ENCODE data around the gene LBX1. TPM values are rescaled to one million over a fixed set of nuclear protein-coding genes. Genes with fewer than 3 reads are reported as not detected.

The LBX1 gene
- total RNA-seq, 1 donor from 2014 or later: not detected

DNA sequence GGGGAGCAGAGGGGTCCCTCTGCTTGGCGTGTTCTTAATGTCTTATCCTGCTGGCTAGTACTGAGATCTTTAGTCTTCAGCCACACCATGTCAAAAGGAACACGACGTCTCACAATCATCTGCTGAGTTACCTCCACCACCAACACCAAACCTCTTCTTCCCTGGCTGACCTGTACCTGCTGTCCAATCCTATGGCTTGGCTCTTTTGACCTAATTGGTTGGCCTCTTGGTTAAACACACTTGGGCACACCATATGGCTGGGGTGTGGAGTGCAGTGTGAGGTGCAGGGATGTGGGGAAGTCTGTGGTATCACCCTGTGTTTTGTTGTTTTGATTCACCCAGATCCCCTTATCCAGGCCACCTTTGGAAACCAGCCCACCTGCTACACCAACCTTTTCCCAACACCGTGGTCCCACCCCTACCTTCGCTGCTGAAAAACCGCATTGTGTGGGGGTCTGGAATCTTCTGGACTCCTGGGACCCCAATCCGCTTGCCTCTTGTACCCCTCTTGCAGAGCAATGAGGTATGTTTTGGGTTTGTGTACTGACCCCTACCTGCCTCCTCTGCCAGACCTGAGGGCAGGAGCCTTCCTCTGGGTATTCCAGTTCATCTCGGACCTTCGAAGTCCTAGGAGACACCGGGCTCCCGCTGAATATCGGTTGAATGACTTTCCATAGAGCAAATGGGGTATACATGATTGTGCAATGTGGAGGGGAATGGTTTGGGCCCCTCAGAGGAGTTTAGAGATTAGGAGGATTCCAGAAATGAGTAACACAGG is 2.8 kb upstream of the LBX1 start:
- Mint-ChIP-seq H3K36me3 (no peaks in the 10 kb centered on the region), H3K9me3 (no peaks in the 10 kb centered on the region), H3K27ac (no peak overlapping the region), H3K4me3 (no peak overlapping the region), H3K4me1 (peaks cover 16% of the 10 kb centered on the region), H3K27me3 (ENCODE audit: low read depth) (peaks cover 96% of the 10 kb centered on the region)
- TF ChIP-seq, protein P1, sequence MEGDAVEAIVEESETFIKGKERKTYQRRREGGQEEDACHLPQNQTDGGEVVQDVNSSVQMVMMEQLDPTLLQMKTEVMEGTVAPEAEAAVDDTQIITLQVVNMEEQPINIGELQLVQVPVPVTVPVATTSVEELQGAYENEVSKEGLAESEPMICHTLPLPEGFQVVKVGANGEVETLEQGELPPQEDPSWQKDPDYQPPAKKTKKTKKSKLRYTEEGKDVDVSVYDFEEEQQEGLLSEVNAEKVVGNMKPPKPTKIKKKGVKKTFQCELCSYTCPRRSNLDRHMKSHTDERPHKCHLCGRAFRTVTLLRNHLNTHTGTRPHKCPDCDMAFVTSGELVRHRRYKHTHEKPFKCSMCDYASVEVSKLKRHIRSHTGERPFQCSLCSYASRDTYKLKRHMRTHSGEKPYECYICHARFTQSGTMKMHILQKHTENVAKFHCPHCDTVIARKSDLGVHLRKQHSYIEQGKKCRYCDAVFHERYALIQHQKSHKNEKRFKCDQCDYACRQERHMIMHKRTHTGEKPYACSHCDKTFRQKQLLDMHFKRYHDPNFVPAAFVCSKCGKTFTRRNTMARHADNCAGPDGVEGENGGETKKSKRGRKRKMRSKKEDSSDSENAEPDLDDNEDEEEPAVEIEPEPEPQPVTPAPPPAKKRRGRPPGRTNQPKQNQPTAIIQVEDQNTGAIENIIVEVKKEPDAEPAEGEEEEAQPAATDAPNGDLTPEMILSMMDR (IDR thresholded peaks at IDR 0.05; ENCODE audit: unreplicated experiment): no peak
- DNase-seq (ENCODE audit: low spot score in 2 of 2, unreplicated experiment in 2 of 2): no peak

DNA sequence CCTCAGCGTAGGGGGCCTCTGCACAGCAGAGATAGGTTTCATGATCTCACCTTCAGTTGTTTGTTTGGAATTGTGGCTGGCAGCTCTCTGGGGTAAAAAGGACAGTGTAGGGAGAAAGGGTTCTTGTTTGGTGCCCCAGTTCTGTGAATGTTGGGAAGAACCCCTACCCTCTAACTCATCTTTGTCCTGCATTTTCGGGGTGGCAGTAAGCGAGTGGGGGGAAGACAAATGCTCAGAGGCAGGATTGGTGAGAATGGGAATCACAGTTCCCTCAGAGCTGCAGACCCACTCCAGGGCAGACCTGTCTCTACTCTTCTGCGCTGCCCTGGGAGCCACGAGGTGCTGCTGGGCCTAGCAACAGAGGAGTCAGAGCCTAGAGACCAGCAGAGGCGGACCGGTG is 1.8 kb upstream of the LBX1 start:
- Mint-ChIP-seq H3K9me3 (no peaks in the 10 kb centered on the region), H3K27me3 (ENCODE audit: low read depth) (peaks cover 95% of the 10 kb centered on the region), H3K27ac (no peak overlapping the region), H3K4me3 (no peak overlapping the region), H3K4me1 (peaks cover 18% of the 10 kb centered on the region), H3K36me3 (no peaks in the 10 kb centered on the region)
- TF ChIP-seq, protein P1 (IDR thresholded peaks at IDR 0.05; ENCODE audit: unreplicated experiment): no peak
- DNase-seq (ENCODE audit: low spot score in 2 of 2, unreplicated experiment in 2 of 2): no peak

DNA sequence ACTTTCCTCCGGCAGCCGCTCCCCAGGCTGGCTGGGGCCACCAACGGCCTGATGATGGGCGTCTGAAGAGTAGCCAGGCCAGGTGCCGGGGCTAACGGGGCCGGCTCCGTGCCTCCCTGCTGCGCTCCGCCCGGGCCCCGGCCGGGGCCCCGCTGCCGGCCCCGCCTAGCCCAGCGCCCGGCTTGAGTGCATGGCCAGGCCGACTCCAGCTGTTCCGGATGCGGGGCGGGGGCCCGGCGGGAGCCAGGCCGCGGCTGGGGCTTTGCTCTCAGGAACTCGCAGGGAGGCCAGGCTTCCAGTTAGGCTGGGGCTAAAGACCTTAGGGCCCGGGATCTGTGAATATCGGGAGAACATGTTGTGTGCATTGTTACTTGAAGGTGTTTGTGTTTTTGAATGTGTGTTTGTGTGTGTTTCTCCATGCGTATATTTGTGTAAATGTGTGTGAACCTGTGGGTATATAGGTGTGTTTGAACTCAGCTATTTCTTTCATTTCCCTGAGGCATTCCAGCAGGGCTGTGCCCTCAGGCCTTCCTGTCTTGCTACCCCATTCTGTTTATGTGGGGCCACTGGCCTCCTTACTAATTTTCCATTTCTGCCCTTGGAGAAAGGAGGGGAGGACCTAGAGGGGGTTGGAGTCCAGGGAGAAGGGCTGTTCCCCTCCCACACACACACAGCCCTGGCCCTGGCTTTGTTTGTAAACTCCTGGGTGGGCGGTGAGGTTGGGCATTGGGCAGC is 1.1 kb upstream of the LBX1 start:
- no peak for DNase-seq (ENCODE audit: low spot score in 2 of 2, unreplicated experiment in 2 of 2)
- H3K36me3 Mint-ChIP-seq: no peaks in the 10 kb centered on the region
- H3K4me1 Mint-ChIP-seq: peaks cover 20% of the 10 kb centered on the region
- H3K27me3 Mint-ChIP-seq (ENCODE audit: low read depth): peaks cover 95% of the 10 kb centered on the region
- TF ChIP-seq, protein P1 (IDR thresholded peaks at IDR 0.05; ENCODE audit: unreplicated experiment): no peak
- H3K9me3 Mint-ChIP-seq: no peaks in the 10 kb centered on the region
- no peak overlapping the region for H3K27ac Mint-ChIP-seq
- no peak overlapping the region for H3K4me3 Mint-ChIP-seq

DNA sequence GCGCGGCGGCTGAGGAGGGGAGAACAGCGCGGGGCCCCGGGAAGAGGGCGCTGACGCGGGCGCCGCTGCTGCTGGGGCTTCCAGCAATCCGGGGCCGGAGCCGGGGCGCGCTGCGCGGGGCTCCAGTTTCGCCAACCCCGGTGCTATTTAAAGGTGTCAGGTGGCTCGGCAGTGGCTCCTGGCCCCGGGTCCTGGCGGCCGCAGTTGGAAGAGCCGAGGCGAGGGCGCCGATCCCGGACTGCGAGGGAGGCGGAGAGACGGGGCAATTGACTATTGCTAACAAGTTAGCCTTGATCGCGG is 347 bp downstream of the LBX1 start:
- H3K4me3 Mint-ChIP-seq: no peak overlapping the region
- no peak for DNase-seq (ENCODE audit: low spot score in 2 of 2, unreplicated experiment in 2 of 2)
- peaks cover 22% of the 10 kb centered on the region for H3K4me1 Mint-ChIP-seq
- H3K36me3 Mint-ChIP-seq: no peaks in the 10 kb centered on the region
- peaks cover 90% of the 10 kb centered on the region for H3K27me3 Mint-ChIP-seq (ENCODE audit: low read depth)
- no peaks in the 10 kb centered on the region for H3K9me3 Mint-ChIP-seq
- TF ChIP-seq, protein P1 (IDR thresholded peaks at IDR 0.05; ENCODE audit: unreplicated experiment): no peak
- H3K27ac Mint-ChIP-seq: no peak overlapping the region

DNA sequence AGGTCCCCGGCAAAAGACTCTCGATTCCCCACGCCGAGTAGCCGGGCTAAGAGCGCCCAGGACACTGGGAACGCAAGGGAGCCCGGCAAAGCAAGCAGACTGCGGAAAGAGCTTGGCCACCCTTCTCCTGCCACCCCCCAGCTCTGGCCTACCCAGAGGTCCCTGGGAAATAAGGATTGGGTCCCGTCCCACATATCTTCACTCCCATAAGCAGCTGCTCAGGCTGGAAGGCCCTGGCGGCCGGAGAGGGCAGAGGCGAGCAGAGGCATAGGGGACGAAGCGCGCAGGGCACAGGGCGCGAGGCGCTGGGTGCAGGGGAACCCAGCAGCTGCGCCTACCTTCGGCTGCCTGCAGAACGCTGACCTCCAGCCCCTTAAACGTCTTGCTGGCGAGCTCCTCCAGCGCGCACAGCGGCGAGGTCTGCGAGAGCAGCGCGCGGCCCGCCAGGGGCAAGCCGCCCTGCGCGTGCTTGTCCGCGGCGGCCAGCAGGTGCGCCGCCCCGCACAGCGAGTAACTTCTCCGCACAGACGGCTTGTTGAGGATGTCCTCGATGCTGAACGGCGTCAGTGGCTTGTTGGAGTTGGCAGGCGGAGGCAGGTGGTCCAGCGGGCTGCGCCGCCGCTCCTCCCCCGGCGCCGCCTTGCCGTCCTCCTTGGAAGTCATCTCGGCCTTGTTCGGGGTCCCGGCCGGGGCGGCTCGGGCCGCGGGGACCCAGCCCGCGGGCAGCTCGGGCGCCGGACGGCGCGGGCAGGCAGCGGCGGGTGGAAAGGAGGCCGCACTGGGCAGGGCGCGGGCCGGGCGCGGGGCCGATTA is 904 bp downstream of the LBX1 start:
- no peaks in the 10 kb centered on the region for H3K36me3 Mint-ChIP-seq
- no peaks in the 10 kb centered on the region for H3K9me3 Mint-ChIP-seq
- H3K27me3 Mint-ChIP-seq (ENCODE audit: low read depth): peaks cover 90% of the 10 kb centered on the region
- DNase-seq (ENCODE audit: low spot score in 2 of 2, unreplicated experiment in 2 of 2): no peak
- H3K4me1 Mint-ChIP-seq: peaks cover 22% of the 10 kb centered on the region
- TF ChIP-seq, protein P1 (IDR thresholded peaks at IDR 0.05; ENCODE audit: unreplicated experiment): no peak
- H3K27ac Mint-ChIP-seq: no peak overlapping the region
- no peak overlapping the region for H3K4me3 Mint-ChIP-seq
